Sigmoid colon (tissue), 3 donors: ENCODE data around the gene SVBP.
A peak's percentile ranks its signal among the peaks of the same experiment; 100 is the strongest.

Experiments
- POLR2A ChIP-seq, 2 donors: fragments of 450-650 bp; IDR thresholded peaks; one replicate each; pipeline ENCODE4 v1.6.1; 2016; ENCODE audit warnings: antibody characterized with exemption in 2 of 2, mild to moderate bottlenecking in 2 of 2, moderate library complexity in 2 of 2
- TF ChIP-seq, protein P1 (sequence below), 4 experiments: fragments of 450-650 bp in 3 of 4; fragments of 200-600 bp in 1 of 4; IDR thresholded peaks; one replicate each; pipeline ENCODE4 v1.5.1; 2016 to 2019; ENCODE audit warnings: antibody characterized with exemption in 4 of 4, mild to moderate bottlenecking in 3 of 4, moderate library complexity in 2 of 4

DNA sequence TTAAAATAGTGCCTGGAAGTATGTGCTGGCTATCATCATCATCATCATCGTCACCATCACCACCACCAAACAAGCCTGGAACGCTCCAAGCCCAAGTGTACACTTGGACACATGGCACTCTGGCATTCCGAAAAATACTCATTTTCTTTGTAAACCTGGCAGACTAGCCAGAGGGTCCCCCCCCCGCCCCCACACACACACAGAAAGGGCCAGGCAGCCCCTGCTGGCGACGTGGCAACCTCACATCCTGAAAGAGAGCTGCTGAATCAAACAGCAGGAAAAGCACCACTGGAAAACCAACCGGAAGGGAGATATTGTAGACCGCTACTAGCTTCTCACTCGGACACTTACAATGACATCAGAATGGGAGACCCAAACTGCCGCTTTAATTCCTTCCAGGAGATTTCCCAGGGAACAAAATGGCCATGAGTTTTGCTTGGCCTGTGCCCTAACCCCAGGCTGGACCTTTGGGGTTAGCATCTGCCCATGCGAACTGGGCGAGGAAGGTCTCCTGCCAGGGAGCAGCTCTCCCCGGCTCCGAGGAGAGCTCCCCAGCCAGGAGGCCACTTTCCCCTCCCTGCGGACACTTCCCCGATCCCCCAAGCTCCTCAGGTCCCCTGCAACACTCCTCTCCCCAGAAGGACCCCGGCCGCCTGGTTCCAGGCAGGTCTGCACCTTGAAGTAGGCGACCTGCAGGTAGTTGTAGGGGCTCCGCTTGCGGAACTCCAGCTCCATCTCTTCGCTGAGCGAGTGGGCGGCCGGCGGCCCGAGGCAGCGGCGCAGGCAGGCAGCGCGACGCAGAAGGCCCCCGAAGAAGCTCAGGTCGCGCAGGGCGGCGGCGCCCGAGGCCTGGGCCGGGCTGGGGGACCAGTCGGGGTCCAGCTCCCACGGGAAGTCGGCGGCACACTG is 51.1 kb downstream of the SVBP start:
- TF ChIP-seq, protein P1, sequence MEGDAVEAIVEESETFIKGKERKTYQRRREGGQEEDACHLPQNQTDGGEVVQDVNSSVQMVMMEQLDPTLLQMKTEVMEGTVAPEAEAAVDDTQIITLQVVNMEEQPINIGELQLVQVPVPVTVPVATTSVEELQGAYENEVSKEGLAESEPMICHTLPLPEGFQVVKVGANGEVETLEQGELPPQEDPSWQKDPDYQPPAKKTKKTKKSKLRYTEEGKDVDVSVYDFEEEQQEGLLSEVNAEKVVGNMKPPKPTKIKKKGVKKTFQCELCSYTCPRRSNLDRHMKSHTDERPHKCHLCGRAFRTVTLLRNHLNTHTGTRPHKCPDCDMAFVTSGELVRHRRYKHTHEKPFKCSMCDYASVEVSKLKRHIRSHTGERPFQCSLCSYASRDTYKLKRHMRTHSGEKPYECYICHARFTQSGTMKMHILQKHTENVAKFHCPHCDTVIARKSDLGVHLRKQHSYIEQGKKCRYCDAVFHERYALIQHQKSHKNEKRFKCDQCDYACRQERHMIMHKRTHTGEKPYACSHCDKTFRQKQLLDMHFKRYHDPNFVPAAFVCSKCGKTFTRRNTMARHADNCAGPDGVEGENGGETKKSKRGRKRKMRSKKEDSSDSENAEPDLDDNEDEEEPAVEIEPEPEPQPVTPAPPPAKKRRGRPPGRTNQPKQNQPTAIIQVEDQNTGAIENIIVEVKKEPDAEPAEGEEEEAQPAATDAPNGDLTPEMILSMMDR (IDR thresholded peaks at IDR 0.05), result peak in 3 of 4 experiments; percentile 34 to 62 (median 35)
- TF ChIP-seq POLR2A (IDR thresholded peaks at IDR 0.05), result no peak
